AML-193 (cell line): ENCODE data around the gene PPP1R9A.

Source experiments
- DNase-seq, 2 experiments: peaks; one replicate each; lab custom pipeline; 2025; lab: John Stamatoyannopoulos, UW

Gene PPP1R9A

GRCh38 chr7:95263785-95264362, 356.5 kb downstream of the PPP1R9A start:
- DNase-seq, result no peak

- DNase-seq, result no peak
Observed at GRCh38 chr7:95264363-95264891, 357.0 kb downstream of the PPP1R9A start.

GRCh38 chr7:95265634-95266033, 358.2 kb downstream of the PPP1R9A start:
- DNase-seq, result no peak

- no peak for DNase-seq
Observed at GRCh38 chr7:95267754-95268153, 360.4 kb downstream of the PPP1R9A start.

GRCh38 chr7:95269640-95270039, 362.2 kb downstream of the PPP1R9A start:
- no peak for DNase-seq

GRCh38 chr7:95276114-95276513, 368.7 kb downstream of the PPP1R9A start:
- no peak for DNase-seq

- DNase-seq, result no peak
Observed at GRCh38 chr7:95279417-95279816, 372.0 kb downstream of the PPP1R9A start.

- no peak for DNase-seq
Observed at GRCh38 chr7:95286096-95286495, 378.7 kb downstream of the PPP1R9A start.

- no peak for DNase-seq
Observed at GRCh38 chr7:95290166-95290830, 382.9 kb downstream of the PPP1R9A start.

- no peak for DNase-seq
Observed at GRCh38 chr7:95295397-95295796, 388.0 kb downstream of the PPP1R9A start.

- DNase-seq, result no peak
Observed at GRCh38 chr7:95296456-95296855, 389.1 kb downstream of the PPP1R9A start.

- DNase-seq, result no peak
Observed at GRCh38 chr7:95297041-95297440, 389.6 kb downstream of the PPP1R9A start.

GRCh38 chr7:95298091-95298490, 390.7 kb downstream of the PPP1R9A start:
- no peak for DNase-seq

GRCh38 chr7:95303013-95303905, 395.9 kb downstream of the PPP1R9A start:
- no peak for DNase-seq

- no peak for DNase-seq
Observed at GRCh38 chr7:95304990-95305389, 397.6 kb downstream of the PPP1R9A start.

- no peak for DNase-seq
Observed at GRCh38 chr7:95309951-95310350, 402.6 kb downstream of the PPP1R9A start.

- DNase-seq, result no peak
Observed at GRCh38 chr7:95311389-95311788, 404.0 kb downstream of the PPP1R9A start.

GRCh38 chr7:95312561-95312960, 405.2 kb downstream of the PPP1R9A start:
- DNase-seq, result no peak

GRCh38 chr7:95316588-95316987, 409.2 kb downstream of the PPP1R9A start:
- DNase-seq, result no peak

- no peak for DNase-seq
Observed at GRCh38 chr7:95317546-95317945, 410.2 kb downstream of the PPP1R9A start.

GRCh38 chr7:95317966-95318365, 410.6 kb downstream of the PPP1R9A start:
- no peak for DNase-seq

GRCh38 chr7:95318501-95319100, 411.2 kb downstream of the PPP1R9A start:
- no peak for DNase-seq
